Thyroid gland (tissue), 4 donors: ENCODE data around the gene SIPA1L3.

Experiments used
- POLR2A ChIP-seq, 2 donors: fragments of 450-650 bp; IDR thresholded peaks; one replicate each; pipeline ENCODE4 v1.6.1; 2017; ENCODE audit warnings: antibody characterized with exemption in 2 of 2, mild to moderate bottlenecking in 2 of 2, moderate library complexity in 1 of 2
- TF ChIP-seq, protein P1 (sequence below), 6 experiments: fragments of 200-600 bp in 3 of 6; fragments of 450-650 bp in 3 of 6; sonication (generic) in 3 of 6; IDR thresholded peaks; one replicate each; pipeline ENCODE4 v1.5.1; 2016 to 2019; ENCODE audit warnings: antibody characterized with exemption in 6 of 6, mild to moderate bottlenecking in 2 of 6, inconsistent platforms in 1 of 6, moderate library complexity in 1 of 6

DNA sequence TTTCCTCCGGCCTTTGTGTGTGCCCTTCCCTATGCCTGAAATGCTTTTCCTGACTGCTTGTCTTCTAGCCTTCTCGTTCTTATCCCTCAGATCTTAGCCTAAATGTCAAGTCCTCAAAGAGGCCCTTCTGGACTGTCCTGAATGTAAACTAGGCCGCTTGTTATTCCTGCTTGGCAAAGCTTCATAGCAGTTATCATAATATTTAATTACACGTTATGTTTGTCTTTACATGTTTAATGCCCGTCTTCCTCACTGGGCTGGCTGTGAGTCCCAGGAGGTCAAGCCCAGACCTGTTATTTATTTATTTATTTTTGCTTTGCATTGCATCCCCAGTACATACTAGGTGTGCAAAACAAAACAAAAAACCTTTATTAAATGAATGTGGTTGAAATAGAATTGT is 62.7 kb downstream of the SIPA1L3 start:
- no peak for TF ChIP-seq POLR2A (IDR thresholded peaks at IDR 0.05)
- TF ChIP-seq, protein P1, sequence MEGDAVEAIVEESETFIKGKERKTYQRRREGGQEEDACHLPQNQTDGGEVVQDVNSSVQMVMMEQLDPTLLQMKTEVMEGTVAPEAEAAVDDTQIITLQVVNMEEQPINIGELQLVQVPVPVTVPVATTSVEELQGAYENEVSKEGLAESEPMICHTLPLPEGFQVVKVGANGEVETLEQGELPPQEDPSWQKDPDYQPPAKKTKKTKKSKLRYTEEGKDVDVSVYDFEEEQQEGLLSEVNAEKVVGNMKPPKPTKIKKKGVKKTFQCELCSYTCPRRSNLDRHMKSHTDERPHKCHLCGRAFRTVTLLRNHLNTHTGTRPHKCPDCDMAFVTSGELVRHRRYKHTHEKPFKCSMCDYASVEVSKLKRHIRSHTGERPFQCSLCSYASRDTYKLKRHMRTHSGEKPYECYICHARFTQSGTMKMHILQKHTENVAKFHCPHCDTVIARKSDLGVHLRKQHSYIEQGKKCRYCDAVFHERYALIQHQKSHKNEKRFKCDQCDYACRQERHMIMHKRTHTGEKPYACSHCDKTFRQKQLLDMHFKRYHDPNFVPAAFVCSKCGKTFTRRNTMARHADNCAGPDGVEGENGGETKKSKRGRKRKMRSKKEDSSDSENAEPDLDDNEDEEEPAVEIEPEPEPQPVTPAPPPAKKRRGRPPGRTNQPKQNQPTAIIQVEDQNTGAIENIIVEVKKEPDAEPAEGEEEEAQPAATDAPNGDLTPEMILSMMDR (IDR thresholded peaks at IDR 0.05): no peak
